HEK293 (cell line): ENCODE data around the gene ZNF609.

Experiments used
- CTCF ChIA-PET: fragments of 350-600 bp; formaldehyde crosslinking; extraction: SDS; loops from one replicate; lab custom pipeline; 2021; ENCODE audit warnings: antibody characterized with exemption; lab: Yijun Ruan, JAX
- POLR2A ChIA-PET: fragments of 300-600 bp; formaldehyde crosslinking; extraction: SDS; loops from one replicate; lab custom pipeline; 2020; ENCODE audit warnings: antibody characterized with exemption, inconsistent platforms; lab: Yijun Ruan, JAX
- H3K27ac ChIP-seq: fragments of 200-500 bp; sonication (Bioruptor generic); 2 replicates; pipeline ENCODE4 v1.5.1; 2014; ENCODE audit warnings: low read depth, low read length, control low read depth, inconsistent platforms; ENCODE audit errors: extremely low read depth
- H3K36me3 ChIP-seq, 2 experiments: fragments of 200-500 bp in 1 of 2; sonication (Bioruptor generic) in 1 of 2; 1 replicate in 1 of 2; 2 replicates in 1 of 2; pipeline ENCODE4 v1.5.1; 2014 to 2017; ENCODE audit warnings: inconsistent platforms in 2 of 2, low read length in 2 of 2; ENCODE audit not compliant: control insufficient read depth in 2 of 2, insufficient read depth in 1 of 2
- H3K4me1 ChIP-seq: fragments of 200-500 bp; sonication (Bioruptor generic); 2 replicates; pipeline ENCODE4 v1.5.1; 2014; ENCODE audit warnings: mild to moderate bottlenecking, low read length, inconsistent platforms; ENCODE audit not compliant: control insufficient read depth, insufficient read depth
- H3K4me3 ChIP-seq: 2 replicates; pipeline ENCODE4 v1.5.1; 2011; ENCODE audit warnings: low read depth, mild to moderate bottlenecking, control low read depth, low read length, moderate library complexity
- H3K9me3 ChIP-seq: fragments of 200-500 bp; sonication (Bioruptor generic); 2 replicates; pipeline ENCODE4 v1.5.1; 2014; ENCODE audit warnings: low read depth, low read length, inconsistent platforms; ENCODE audit not compliant: control insufficient read depth, insufficient read depth
- BCL11B ChIP-seq: fragments of 450-650 bp; formaldehyde crosslinking; IDR thresholded peaks from 2 replicates; pipeline ENCODE4 v1.5.1; 2016; ENCODE audit warnings: low read depth, missing biosample characterization, missing genetic modification characterization
- GLI4 ChIP-seq: fragments of 450-650 bp; formaldehyde crosslinking; IDR thresholded peaks from 2 replicates; pipeline ENCODE4 v1.5.1; 2016; ENCODE audit warnings: missing biosample characterization, missing genetic modification characterization
- GLIS1 ChIP-seq: fragments of 450-650 bp; formaldehyde crosslinking; IDR thresholded peaks from 2 replicates; pipeline ENCODE4 v1.5.1; 2016; ENCODE audit warnings: missing biosample characterization, missing genetic modification characterization
- HIC1 ChIP-seq: fragments of 450-650 bp; formaldehyde crosslinking; IDR thresholded peaks from 2 replicates; pipeline ENCODE4 v1.5.1; 2016; ENCODE audit warnings: missing biosample characterization, missing genetic modification characterization
- PRDM6 ChIP-seq: fragments of 450-650 bp; formaldehyde crosslinking; IDR thresholded peaks from 2 replicates; pipeline ENCODE4 v1.5.1; 2017; ENCODE audit warnings: missing biosample characterization, missing genetic modification characterization
- SP7 ChIP-seq: fragments of 450-650 bp; formaldehyde crosslinking; IDR thresholded peaks from 2 replicates; pipeline ENCODE4 v1.5.1; 2016; ENCODE audit warnings: missing biosample characterization, missing genetic modification characterization
- TCF7L2 ChIP-seq: IDR thresholded peaks from 2 replicates; pipeline ENCODE4 v1.6.1; 2011; ENCODE audit warnings: low read depth, mild to moderate bottlenecking, inconsistent platforms, low read length, moderate library complexity, borderline replicate concordance
- WT1 ChIP-seq: fragments of 450-650 bp; formaldehyde crosslinking; IDR thresholded peaks from 2 replicates; pipeline ENCODE4 v1.5.1; 2016; ENCODE audit warnings: missing biosample characterization, missing genetic modification characterization
- ZBTB17 ChIP-seq: fragments of 450-650 bp; formaldehyde crosslinking; IDR thresholded peaks from 2 replicates; pipeline ENCODE4 v1.5.1; 2016; ENCODE audit warnings: missing biosample characterization, missing genetic modification characterization
- ZNF302 ChIP-seq: fragments of 450-650 bp; formaldehyde crosslinking; IDR thresholded peaks from 2 replicates; pipeline ENCODE4 v1.5.1; 2016; ENCODE audit warnings: missing biosample characterization, missing genetic modification characterization, low read depth
- ZNF426 ChIP-seq: fragments of 450-650 bp; formaldehyde crosslinking; IDR thresholded peaks from 2 replicates; pipeline ENCODE4 v1.5.1; 2017; ENCODE audit warnings: missing biosample characterization, missing genetic modification characterization, mild to moderate bottlenecking, inconsistent platforms, moderate library complexity
- ZNF473 ChIP-seq: fragments of 450-650 bp; formaldehyde crosslinking; IDR thresholded peaks from 2 replicates; pipeline ENCODE4 v1.5.1; 2017; ENCODE audit warnings: missing biosample characterization, missing genetic modification characterization
- ZNF530 ChIP-seq: fragments of 450-650 bp; formaldehyde crosslinking; IDR thresholded peaks from 2 replicates; pipeline ENCODE4 v1.5.1; 2016; ENCODE audit warnings: low read depth, missing biosample characterization, missing genetic modification characterization
- ZNF544 ChIP-seq: fragments of 450-650 bp; formaldehyde crosslinking; IDR thresholded peaks from 2 replicates; pipeline ENCODE4 v1.5.0; 2017; ENCODE audit warnings: missing biosample characterization, missing genetic modification characterization
- ZNF623 ChIP-seq: fragments of 450-650 bp; formaldehyde crosslinking; IDR thresholded peaks from 2 replicates; pipeline ENCODE4 v1.5.1; 2016; ENCODE audit warnings: missing biosample characterization, missing genetic modification characterization
- TF ChIP-seq, protein P1 (sequence below): fragments of 450-650 bp; IDR thresholded peaks from 2 replicates; pipeline ENCODE4 v1.5.1; 2018; ENCODE audit warnings: missing biosample characterization, mild to moderate bottlenecking, missing genetic modification characterization
- TF ChIP-seq, protein P2 (sequence below): fragments of 450-650 bp; formaldehyde crosslinking; conservative IDR thresholded peaks from 2 replicates; pipeline ENCODE4 v1.5.1; 2016; ENCODE audit warnings: low read depth, missing biosample characterization, missing genetic modification characterization

Gene ZNF609

DNA sequence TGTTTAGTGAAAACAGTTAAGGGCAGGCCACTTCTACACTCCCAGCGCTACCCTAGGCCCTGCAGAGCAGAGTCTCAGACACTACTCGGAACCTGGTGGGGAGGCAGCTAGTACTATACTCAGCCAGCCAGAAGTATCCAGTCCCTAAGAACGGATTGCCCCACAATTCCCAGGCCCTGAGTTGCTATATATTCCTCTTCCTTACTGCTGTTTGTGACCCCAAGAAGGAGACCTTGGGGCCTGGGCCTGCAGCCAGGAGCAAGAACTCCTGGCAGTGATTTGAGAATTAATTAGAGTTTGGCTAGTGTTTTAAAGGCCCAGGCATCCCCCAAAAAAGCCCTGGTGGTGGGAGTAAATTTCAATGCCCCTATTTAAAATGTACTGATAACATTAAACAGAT, 227.3 kb downstream of the ZNF609 start (continued):
- TF ChIP-seq PRDM6 (tag by site-specific recombination), result no peak
- TF ChIP-seq GLI4 (tag by site-specific recombination), result no peak
- no peak for TF ChIP-seq ZNF544 (tag by site-specific recombination)
- no peak for TF ChIP-seq ZNF530 (tag by site-specific recombination)
- TF ChIP-seq TCF7L2, result no peak
- TF ChIP-seq ZNF426 (tag by site-specific recombination), result no peak
- TF ChIP-seq BCL11B (tag by site-specific recombination), result no peak
- TF ChIP-seq ZNF623 (tag by site-specific recombination), result no peak

- no peak overlapping the region for H3K4me3 ChIP-seq
- TF ChIP-seq GLIS1 (tag by site-specific recombination), result peak; percentile 81
- TF ChIP-seq ZNF473, result no peak
- TF ChIP-seq, all 188 proteins: peak for 1
- POLR2A ChIA-PET, result no interaction called here
- no peaks in the 10 kb centered on the region; the same call in 1 of the 2 replicates for H3K4me1 ChIP-seq
- H3K36me3 ChIP-seq, result peaks cover 10 to 78% of the 10 kb centered on the region in 2 experiments
- CTCF ChIA-PET, result interaction anchor here (1.1 to 8.5 kb wide), 2 partner anchors 41 to 123 kb away, joined by 3 to 127 read pairs; no protein-coding TSS in a partner anchor
- no peak overlapping the region for H3K27ac ChIP-seq
- no peaks in the 10 kb centered on the region for H3K9me3 ChIP-seq
Observed at GRCh38 chr15:64688770-64689169, 228.4 kb downstream of the ZNF609 start.

DNA sequence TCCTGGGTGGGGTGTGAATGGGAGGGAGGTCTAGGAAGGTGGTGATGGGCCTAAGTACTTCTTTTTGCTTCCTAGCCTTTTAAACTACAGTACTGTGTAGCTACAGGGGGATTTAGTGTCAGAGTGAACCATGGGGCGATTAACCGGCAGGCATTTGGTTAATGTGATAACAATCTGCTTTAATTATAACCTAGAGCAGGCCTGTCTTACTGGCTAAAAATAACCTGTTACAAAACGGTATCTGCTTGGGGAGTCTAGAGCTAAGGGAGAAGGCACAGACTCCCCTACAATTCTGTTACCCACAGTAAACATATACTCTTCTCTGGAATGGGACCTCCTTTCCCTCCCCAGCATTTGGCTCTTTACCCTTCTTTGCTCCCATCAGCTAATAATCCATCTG, 229.6 kb downstream of the ZNF609 start:
- no peaks in the 10 kb centered on the region for H3K9me3 ChIP-seq
- peaks cover 10 to 74% of the 10 kb centered on the region in 2 experiments for H3K36me3 ChIP-seq
- POLR2A ChIA-PET, result no interaction called here
- CTCF ChIA-PET, result interaction anchor here (0.5 to 2.7 kb wide), 5 partner anchors 10 to 253 kb away, joined by 3 to 20 read pairs (median 3); no protein-coding TSS in a partner anchor
- no peak overlapping the region for H3K4me3 ChIP-seq
- H3K4me1 ChIP-seq, result no peaks in the 10 kb centered on the region; the same call in 1 of the 2 replicates
- H3K27ac ChIP-seq, result no peak overlapping the region
- TF ChIP-seq WT1 (tag by site-specific recombination) (no peak), SP7 (tag by site-specific recombination) (peak; percentile 54)

DNA sequence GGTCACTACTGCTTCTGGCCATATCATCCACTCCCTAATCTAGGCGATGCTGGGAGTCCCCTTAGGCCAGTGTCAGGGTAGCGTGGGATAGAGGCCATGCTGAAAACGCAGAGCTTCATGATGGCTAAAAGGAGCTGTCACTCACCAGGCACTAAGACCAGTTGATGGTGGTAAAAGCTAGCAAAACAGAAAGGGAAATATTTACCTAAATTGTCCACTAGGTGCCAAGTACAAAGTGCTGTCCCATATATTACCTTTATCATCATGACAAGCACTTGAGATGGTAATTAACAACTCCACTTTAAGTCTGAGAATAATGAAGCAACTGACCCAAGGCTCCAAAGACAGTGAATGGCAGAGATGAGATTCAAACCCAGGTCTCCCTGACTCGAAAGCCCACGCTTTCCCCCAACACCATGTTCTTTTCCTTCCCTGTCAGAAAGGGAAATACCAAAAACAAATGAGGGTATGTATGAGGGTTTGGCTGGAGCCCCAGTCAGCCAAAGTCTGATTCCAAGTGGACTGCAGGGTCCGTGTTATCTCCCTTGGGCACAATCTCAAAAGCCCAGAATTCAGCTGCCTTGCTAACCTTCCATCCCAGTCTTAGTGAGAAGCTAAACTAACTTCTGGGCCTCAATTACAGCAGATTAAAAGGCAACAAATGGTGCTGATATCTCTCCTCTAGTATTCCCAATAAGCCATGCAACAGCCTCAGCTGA, 230.4 kb downstream of the ZNF609 start:
- H3K4me1 ChIP-seq, result no peaks in the 10 kb centered on the region; the same call in 1 of the 2 replicates
- H3K9me3 ChIP-seq, result no peaks in the 10 kb centered on the region
- peaks cover 10 to 76% of the 10 kb centered on the region in 2 experiments for H3K36me3 ChIP-seq
- ChIA-PET POLR2A (no interaction called here), CTCF (interaction anchor here (0.9 to 2.7 kb wide), 5 partner anchors 10 to 37 kb away, joined by 3 to 20 read pairs (median 3); no protein-coding TSS in a partner anchor)
- H3K27ac ChIP-seq, result no peak overlapping the region
- no peak overlapping the region for H3K4me3 ChIP-seq
- TF ChIP-seq, protein P1, sequence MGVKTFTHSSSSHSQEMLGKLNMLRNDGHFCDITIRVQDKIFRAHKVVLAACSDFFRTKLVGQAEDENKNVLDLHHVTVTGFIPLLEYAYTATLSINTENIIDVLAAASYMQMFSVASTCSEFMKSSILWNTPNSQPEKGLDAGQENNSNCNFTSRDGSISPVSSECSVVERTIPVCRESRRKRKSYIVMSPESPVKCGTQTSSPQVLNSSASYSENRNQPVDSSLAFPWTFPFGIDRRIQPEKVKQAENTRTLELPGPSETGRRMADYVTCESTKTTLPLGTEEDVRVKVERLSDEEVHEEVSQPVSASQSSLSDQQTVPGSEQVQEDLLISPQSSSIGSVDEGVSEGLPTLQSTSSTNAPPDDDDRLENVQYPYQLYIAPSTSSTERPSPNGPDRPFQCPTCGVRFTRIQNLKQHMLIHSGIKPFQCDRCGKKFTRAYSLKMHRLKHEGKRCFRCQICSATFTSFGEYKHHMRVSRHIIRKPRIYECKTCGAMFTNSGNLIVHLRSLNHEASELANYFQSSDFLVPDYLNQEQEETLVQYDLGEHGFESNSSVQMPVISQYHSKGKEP (tag by site-specific recombination), result no peak
- no peak for TF ChIP-seq PRDM6 (tag by site-specific recombination)
- no peak for TF ChIP-seq ZBTB17 (tag by site-specific recombination)
- TF ChIP-seq HIC1 (tag by site-specific recombination), result no peak
- TF ChIP-seq WT1 (tag by site-specific recombination), result no peak
- TF ChIP-seq ZNF302, result no peak
- TF ChIP-seq, protein P2, sequence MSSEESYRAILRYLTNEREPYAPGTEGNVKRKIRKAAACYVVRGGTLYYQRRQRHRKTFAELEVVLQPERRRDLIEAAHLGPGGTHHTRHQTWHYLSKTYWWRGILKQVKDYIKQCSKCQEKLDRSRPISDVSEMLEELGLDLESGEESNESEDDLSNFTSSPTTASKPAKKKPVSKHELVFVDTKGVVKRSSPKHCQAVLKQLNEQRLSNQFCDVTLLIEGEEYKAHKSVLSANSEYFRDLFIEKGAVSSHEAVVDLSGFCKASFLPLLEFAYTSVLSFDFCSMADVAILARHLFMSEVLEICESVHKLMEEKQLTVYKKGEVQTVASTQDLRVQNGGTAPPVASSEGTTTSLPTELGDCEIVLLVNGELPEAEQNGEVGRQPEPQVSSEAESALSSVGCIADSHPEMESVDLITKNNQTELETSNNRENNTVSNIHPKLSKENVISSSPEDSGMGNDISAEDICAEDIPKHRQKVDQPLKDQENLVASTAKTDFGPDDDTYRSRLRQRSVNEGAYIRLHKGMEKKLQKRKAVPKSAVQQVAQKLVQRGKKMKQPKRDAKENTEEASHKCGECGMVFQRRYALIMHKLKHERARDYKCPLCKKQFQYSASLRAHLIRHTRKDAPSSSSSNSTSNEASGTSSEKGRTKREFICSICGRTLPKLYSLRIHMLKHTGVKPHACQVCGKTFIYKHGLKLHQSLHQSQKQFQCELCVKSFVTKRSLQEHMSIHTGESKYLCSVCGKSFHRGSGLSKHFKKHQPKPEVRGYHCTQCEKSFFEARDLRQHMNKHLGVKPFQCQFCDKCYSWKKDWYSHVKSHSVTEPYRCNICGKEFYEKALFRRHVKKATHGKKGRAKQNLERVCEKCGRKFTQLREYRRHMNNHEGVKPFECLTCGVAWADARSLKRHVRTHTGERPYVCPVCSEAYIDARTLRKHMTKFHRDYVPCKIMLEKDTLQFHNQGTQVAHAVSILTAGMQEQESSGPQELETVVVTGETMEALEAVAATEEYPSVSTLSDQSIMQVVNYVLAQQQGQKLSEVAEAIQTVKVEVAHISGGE (tag by site-specific recombination), result no peak
